Keratinocyte (primary cell): Measurements from ENCODE around the gene LPCAT2.

Experiments used
- CTCF ChIP-seq, 3 experiments: IDR thresholded peaks in 1 of 3; conservative IDR thresholded peaks in 1 of 3; optimal IDR thresholded peaks in 1 of 3; 2 replicates in 2 of 3; 3 replicates in 1 of 3; pipeline versions ENCODE3 to v1.5.1; 2011; ENCODE audit warnings: low read length in 3 of 3, mild to moderate bottlenecking in 3 of 3, moderate library complexity in 2 of 3, control low read depth in 1 of 3, inconsistent platforms in 1 of 3; ENCODE audit not compliant: insufficient read depth in 2 of 3; ENCODE audit errors: extremely low read depth in 1 of 3
- EZH2 ChIP-seq: IDR thresholded peaks from one replicate; pipeline ENCODE4 v1.6.1; 2012; ENCODE audit warnings: inconsistent platforms, mild to moderate bottlenecking, low read length, moderate library complexity

- TF ChIP-seq CTCF (optimal IDR thresholded peaks at IDR 0.05 in 1 of 3, IDR thresholded peaks at IDR 0.05 in 1 of 3, conservative IDR thresholded peaks at IDR 0.05 in 1 of 3; ENCODE audit: extremely low read depth in 1 of 3, insufficient read depth in 2 of 3, low read length in 3 of 3) (no peak), EZH2 (no peak)
Observed at GRCh38 chr16:55506708-55507107, 2.2 kb upstream of the LPCAT2 start.
